H9 (cell line): Measurements from ENCODE around the gene INTS1. TPM values are rescaled to one million over a fixed set of nuclear protein-coding genes. Genes with fewer than 3 reads are reported as not detected.

ENCODE experiments used
- DNase-seq: peaks from one replicate; pipeline ENCODE4 v3.0.0-alpha.2; 2017
- H2AFZ ChIP-seq: one replicate; pipeline ENCODE4 v1.6.1; 2013; ENCODE audit warnings: mild to moderate bottlenecking, low read length, control low read depth, moderate library complexity
- H2AK5ac ChIP-seq: 2 replicates; pipeline ENCODE4 v1.6.1; 2013; ENCODE audit warnings: low read length, control low read depth, mixed read lengths; ENCODE audit not compliant: insufficient read length
- H2BK120ac ChIP-seq: one replicate; pipeline ENCODE4 v1.6.1; 2013; ENCODE audit warnings: low read depth, mild to moderate bottlenecking, low read length, control low read depth, inconsistent platforms; ENCODE audit not compliant: poor library complexity, severe bottlenecking
- H2BK12ac ChIP-seq: 2 replicates; pipeline ENCODE4 v1.6.1; 2013; ENCODE audit warnings: low read length, control low read depth, mixed read lengths, low read depth; ENCODE audit not compliant: insufficient read length
- H2BK15ac ChIP-seq: 2 replicates; pipeline ENCODE4 v1.6.1; 2013; ENCODE audit warnings: low read depth, low read length, control low read depth
- H2BK20ac ChIP-seq: one replicate; pipeline ENCODE4 v1.6.1; 2013; ENCODE audit warnings: low read depth, mild to moderate bottlenecking, low read length, control low read depth, inconsistent platforms; ENCODE audit not compliant: poor library complexity, severe bottlenecking
- H2BK5ac ChIP-seq: 2 replicates; pipeline ENCODE4 v1.6.1; 2013; ENCODE audit warnings: low read length, control low read depth, mixed read lengths; ENCODE audit not compliant: insufficient read length
- H3K14ac ChIP-seq: 2 replicates; pipeline ENCODE4 v1.6.1; 2013; ENCODE audit warnings: low read length, control low read depth; ENCODE audit not compliant: insufficient read depth
- H3K18ac ChIP-seq: 2 replicates; pipeline ENCODE4 v1.6.1; 2013; ENCODE audit warnings: low read depth, mild to moderate bottlenecking, mixed read lengths, low read length, control low read depth; ENCODE audit not compliant: insufficient read length
- H3K23ac ChIP-seq: 2 replicates; pipeline ENCODE4 v1.6.1; 2013; ENCODE audit warnings: low read length, control low read depth, mixed read lengths, low read depth; ENCODE audit not compliant: insufficient read length
- H3K23me2 ChIP-seq: 2 replicates; pipeline ENCODE4 v1.6.1; 2013; ENCODE audit warnings: low read depth, mild to moderate bottlenecking, mixed read lengths, low read length, control low read depth; ENCODE audit not compliant: insufficient read length, poor library complexity, severe bottlenecking
- H3K27ac ChIP-seq: 2 replicates; pipeline ENCODE4 v1.5.1; 2013; ENCODE audit warnings: low read length, control low read depth, mixed read lengths, low read depth; ENCODE audit not compliant: insufficient read length
- H3K27me3 ChIP-seq: 2 replicates; pipeline ENCODE4 v1.6.1; 2013; ENCODE audit warnings: low read length, control low read depth, inconsistent platforms; ENCODE audit not compliant: insufficient read depth
- H3K4ac ChIP-seq: 2 replicates; pipeline ENCODE4 v1.6.1; 2013; ENCODE audit warnings: low read depth, mild to moderate bottlenecking, control low read depth, inconsistent platforms, low read length, moderate library complexity
- H3K4me1 ChIP-seq: 2 replicates; pipeline ENCODE4 v1.6.1; 2013; ENCODE audit warnings: low read length, control low read depth, inconsistent platforms; ENCODE audit not compliant: insufficient read depth
- H3K4me2 ChIP-seq: 2 replicates; pipeline ENCODE4 v1.6.1; 2013; ENCODE audit warnings: low read length, control low read depth, mixed read lengths; ENCODE audit not compliant: insufficient read length, insufficient read depth
- H3K56ac ChIP-seq: 2 replicates; pipeline ENCODE4 v1.6.1; 2013; ENCODE audit warnings: low read depth, mild to moderate bottlenecking, mixed read lengths, low read length, control low read depth; ENCODE audit not compliant: insufficient read length
- H3K79me1 ChIP-seq: 2 replicates; pipeline ENCODE4 v1.6.1; 2013; ENCODE audit warnings: low read depth, mild to moderate bottlenecking, moderate library complexity, low read length, control low read depth, inconsistent platforms; ENCODE audit not compliant: insufficient read depth, poor library complexity, severe bottlenecking
- H3K79me2 ChIP-seq: 2 replicates; pipeline ENCODE4 v1.6.1; 2013; ENCODE audit warnings: low read length, control low read depth, inconsistent platforms; ENCODE audit not compliant: insufficient read depth
- H3K9ac ChIP-seq: 2 replicates; pipeline ENCODE4 v1.6.1; 2013; ENCODE audit warnings: low read length, control low read depth, mixed read lengths; ENCODE audit not compliant: insufficient read length; ENCODE audit errors: extremely low read depth
- H3K9me3 ChIP-seq: one replicate; pipeline ENCODE4 v1.6.1; 2013; ENCODE audit warnings: low read depth, low read length, inconsistent platforms; ENCODE audit not compliant: control insufficient read depth
- H3T11ph ChIP-seq: one replicate; pipeline ENCODE4 v1.6.1; 2013; ENCODE audit warnings: mild to moderate bottlenecking, low read length, control low read depth, inconsistent platforms
- H4K20me1 ChIP-seq: one replicate; pipeline ENCODE4 v1.6.1; 2013; ENCODE audit not compliant: control insufficient read depth, insufficient read length, insufficient read depth
- H4K5ac ChIP-seq: 2 replicates; pipeline ENCODE4 v1.6.1; 2013; ENCODE audit warnings: low read depth, mild to moderate bottlenecking, mixed read lengths, low read length, control low read depth; ENCODE audit not compliant: insufficient read length
- H4K8ac ChIP-seq: replicated peaks from 2 replicates; pipeline ENCODE4 v1.6.1; 2013; ENCODE audit warnings: low read length, control low read depth, mixed read lengths, low read depth; ENCODE audit not compliant: insufficient read length
- H4K91ac ChIP-seq: 2 replicates; pipeline ENCODE4 v1.6.1; 2013; ENCODE audit warnings: low read depth, mild to moderate bottlenecking, moderate library complexity, mixed read lengths, low read length, control low read depth; ENCODE audit not compliant: insufficient read length
- H3K27ac Mint-ChIP-seq, 3 experiments: 2 replicates in 2 of 3; 3 replicates in 1 of 3; pipeline ENCODE4 v1.8.0; 2020 to 2021; ENCODE audit warnings: mixed read lengths in 3 of 3, mild to moderate bottlenecking in 1 of 3, moderate library complexity in 1 of 3
- H3K27me3 Mint-ChIP-seq: 2 replicates; pipeline ENCODE4 v1.8.0; 2021; ENCODE audit warnings: low read depth, mild to moderate bottlenecking, moderate library complexity, mixed read lengths
- H3K36me3 Mint-ChIP-seq, 3 experiments: 2 replicates in 2 of 3; 3 replicates in 1 of 3; pipeline ENCODE4 v1.8.0; 2020 to 2021; ENCODE audit warnings: low read depth in 3 of 3, mixed read lengths in 3 of 3; ENCODE audit not compliant: insufficient read depth in 1 of 3
- H3K4me1 Mint-ChIP-seq, 2 experiments: 2 replicates each; pipeline ENCODE4 v1.8.0; 2020; ENCODE audit warnings: mixed read lengths in 2 of 2
- H3K4me3 Mint-ChIP-seq, 2 experiments: 2 replicates in 1 of 2; 3 replicates in 1 of 2; pipeline ENCODE4 v1.8.0; 2020 to 2021; ENCODE audit warnings: mild to moderate bottlenecking in 2 of 2, mixed read lengths in 2 of 2, moderate library complexity in 1 of 2
- H3K9me3 Mint-ChIP-seq, 2 experiments: 2 replicates in 1 of 2; 3 replicates in 1 of 2; pipeline ENCODE4 v1.8.0; 2020; ENCODE audit warnings: mild to moderate bottlenecking in 2 of 2, mixed read lengths in 2 of 2, moderate library complexity in 1 of 2
- CTCF ChIP-seq: fragments of 200-600 bp; sonication (generic); conservative IDR thresholded peaks from 3 replicates; pipeline ENCODE4 v1.8.0; 2021; ENCODE audit warnings: antibody characterized with exemption, mild to moderate bottlenecking
- WGBS: extraction: QIAGEN DNeasy Blood & Tissue Kit; methylation state at CpG from one replicate; pipeline ENCODE4 v1.1.7; 2013; ENCODE audit warnings: missing lambda C conversion rate, low lambda C conversion rate, mixed read lengths; ENCODE audit not compliant: insufficient read length; ENCODE audit errors: extremely low coverage; 5-methylcytosine and 5-hydroxymethylcytosine counted together
- total RNA-seq: library from RNA; stranded (reverse); gene quantifications from 2 replicates; pipeline ENCODE4 v1.2.1, GENCODE V29; 2021

Gene INTS1
- total RNA-seq, 1 experiment from 2014 or later = 133 TPM

DNA sequence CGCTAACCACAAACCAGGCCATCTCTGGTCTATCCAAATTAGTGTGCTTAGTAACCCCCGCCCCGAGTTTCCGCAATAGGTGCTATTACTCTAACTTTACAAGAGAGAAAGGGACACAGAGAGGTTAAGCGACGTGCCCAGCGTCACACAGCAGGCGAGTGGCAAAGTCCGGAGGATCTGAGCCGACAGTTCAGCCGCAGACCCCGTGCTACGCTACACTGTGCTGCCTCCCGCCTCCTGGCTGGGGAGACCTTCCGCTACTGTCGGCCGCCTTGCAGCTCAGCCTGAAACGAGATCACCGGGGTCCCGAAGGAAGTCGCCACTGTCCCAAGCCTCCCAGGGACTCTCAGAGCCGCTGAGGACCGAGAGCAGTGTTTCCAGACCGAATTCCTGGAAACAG is 799 bp downstream of the INTS1 start:
- no peak overlapping the region for H2AK5ac ChIP-seq
- Mint-ChIP-seq H3K27me3 (no peaks in the 10 kb centered on the region), H3K4me3 (peak overlapping the region; percentile 89 to 97), H3K9me3 (no peaks in the 10 kb centered on the region), H3K36me3 (peaks cover 28 to 39% (median 32%) of the 10 kb centered on the region in 3 experiments; a peak in 6 of 7 replicates), H3K4me1 (peaks cover 9 to 25% of the 10 kb centered on the region in 2 experiments), H3K27ac (peak overlapping the region in 2 of 3 experiments; percentile 61 to 92; a peak in 2 of 7 replicates)
- no peak overlapping the region for H3K4ac ChIP-seq
- peaks cover 10% of the 10 kb centered on the region for H3K23me2 ChIP-seq
- no peaks in the 10 kb centered on the region for H3K27me3 ChIP-seq
- H3K27ac ChIP-seq = no peak overlapping the region
- no peak for TF ChIP-seq CTCF
- H4K91ac ChIP-seq = no peak overlapping the region
- no peaks in the 10 kb centered on the region for H3K79me1 ChIP-seq
- H2AFZ ChIP-seq = no peak overlapping the region
- peak overlapping the region; percentile 91 for H3K4me2 ChIP-seq
- no peak overlapping the region for H2BK12ac ChIP-seq
- no peak overlapping the region for H2BK5ac ChIP-seq
- peaks cover 14% of the 10 kb centered on the region; the same call in 1 of the 2 replicates for H3K79me2 ChIP-seq
- no peak overlapping the region for H2BK20ac ChIP-seq
- no peaks in the 10 kb centered on the region for H3K9me3 ChIP-seq
- H2BK15ac ChIP-seq = no peak overlapping the region
- no peaks in the 10 kb centered on the region for H3K4me1 ChIP-seq
- H4K8ac ChIP-seq = no peak overlapping the region
- H3K9ac ChIP-seq = peak overlapping the region; percentile 79
- H4K20me1 ChIP-seq = no peaks in the 10 kb centered on the region
- no peak for DNase-seq
- no peak overlapping the region for H4K5ac ChIP-seq
- no peak overlapping the region for H3K18ac ChIP-seq
- no peak overlapping the region for H2BK120ac ChIP-seq
- H3T11ph ChIP-seq = no peak overlapping the region
- no CpG with 5 or more reads among the region's 24 CpGs for WGBS
- no peak overlapping the region; the same call in 1 of the 2 replicates for H3K14ac ChIP-seq
- H3K23ac ChIP-seq = no peak overlapping the region
- no peak overlapping the region for H3K56ac ChIP-seq
